Measurements from ENCODE around the gene GID8. TPM values are rescaled to one million over a fixed set of nuclear protein-coding genes. Genes with fewer than 3 reads are reported as not detected.

Gene GID8
- total and polyA plus RNA-seq, 2 donors (not counting 3 experiments of a cell fraction or from before 2014, with no cell fraction given): 25.3 to 34.6 TPM

GRCh38 chr20:62959101-62959971 is 21.4 kb downstream of the GID8 start:
- no peaks in the 10 kb centered on the region for H3K9me1 ChIP-seq (replicated peaks; ENCODE audit: control insufficient read depth, extremely low read depth, insufficient read depth, low read length)
- H3K36me3 ChIP-seq (ENCODE audit: control insufficient read depth in 2 of 2, extremely low read depth in 1 of 2, insufficient read depth in 2 of 2, low read length in 2 of 2): peaks cover 3% of the 10 kb centered on the region in 2 experiments
- ChIA-PET POLR2A (no interaction called here), CTCF (no interaction called here)
- H3K27ac ChIP-seq (ENCODE audit: insufficient read depth, low read depth, low read length): no peak overlapping the region
- no peaks in the 10 kb centered on the region for H3K9me3 ChIP-seq (replicated peaks; ENCODE audit: control insufficient read depth, insufficient read depth, low read length)
- no peaks in the 10 kb centered on the region for H3K27me3 ChIP-seq (ENCODE audit: control insufficient read depth in 2 of 2, insufficient read depth in 2 of 2, low read length in 2 of 2)
- no peak overlapping the region for H3K4me2 ChIP-seq (ENCODE audit: insufficient read depth, low read length)
- FAIRE-seq (no peak), DNase-seq (ENCODE audit: low read depth, low spot score) (no peak)
- H3K4me3 ChIP-seq (replicated peaks in 1 of 3; ENCODE audit: insufficient read depth in 1 of 3, low read depth in 1 of 3, low read length in 3 of 3): no peak overlapping the region
- no peak for TF ChIP-seq JUN (IDR thresholded peaks at IDR 0.05; ENCODE audit: borderline replicate concordance, insufficient read depth, insufficient read length, low read depth)
- TF ChIP-seq POLR2AphosphoS5 (IDR thresholded peaks at IDR 0.05; ENCODE audit: insufficient read depth, low read depth, low read length): no peak
- TF ChIP-seq FOS (IDR thresholded peaks at IDR 0.05; ENCODE audit: borderline replicate concordance, insufficient read depth, low read length): no peak
- BruUV-seq (replicated peaks): no TSS peak
- intact Hi-C loops (cut with micrococcal nuclease) (no loop called here), dilution Hi-C loops (cut with MboI; ENCODE audit: extremely low pct_ligation_motif_present, low sequenced_read_pairs) (no loop called here)
- peaks cover 4% of the 10 kb centered on the region for H3K4me1 ChIP-seq (ENCODE audit: control insufficient read depth, extremely low read depth, insufficient read depth, low read length)
- no peak overlapping the region for H3K9ac ChIP-seq (replicated peaks; ENCODE audit: extremely low read depth, insufficient read depth, low read length)
- peaks cover 15% of the 10 kb centered on the region for H3K79me2 ChIP-seq (ENCODE audit: control insufficient read depth, insufficient read depth, low read length)
- no peak overlapping the region for H2AFZ ChIP-seq (ENCODE audit: low read depth, low read length)
- no peaks in the 10 kb centered on the region for H4K20me1 ChIP-seq (replicated peaks; ENCODE audit: control insufficient read depth, extremely low read depth, insufficient read depth, low read length)

GRCh38 chr20:62959998-62960436 is 22.1 kb downstream of the GID8 start:
- FAIRE-seq (no peak), DNase-seq (ENCODE audit: low read depth, low spot score) (no peak)
- Histone ChIP-seq H3K9me3 (replicated peaks; ENCODE audit: control insufficient read depth, insufficient read depth, low read length) (no peaks in the 10 kb centered on the region), H3K79me2 (ENCODE audit: control insufficient read depth, insufficient read depth, low read length) (peaks cover 9% of the 10 kb centered on the region), H3K36me3 (ENCODE audit: control insufficient read depth in 2 of 2, extremely low read depth in 1 of 2, insufficient read depth in 2 of 2, low read length in 2 of 2) (peaks cover 3% of the 10 kb centered on the region in 2 experiments), H3K27ac (ENCODE audit: insufficient read depth, low read depth, low read length) (no peak overlapping the region), H3K4me3 (replicated peaks in 1 of 3; ENCODE audit: insufficient read depth in 1 of 3, low read depth in 1 of 3, low read length in 3 of 3) (no peak overlapping the region), H3K4me1 (ENCODE audit: control insufficient read depth, extremely low read depth, insufficient read depth, low read length) (no peaks in the 10 kb centered on the region), H3K27me3 (ENCODE audit: control insufficient read depth in 2 of 2, insufficient read depth in 2 of 2, low read length in 2 of 2) (no peaks in the 10 kb centered on the region), H2AFZ (ENCODE audit: low read depth, low read length) (no peak overlapping the region), H3K9me1 (replicated peaks; ENCODE audit: control insufficient read depth, extremely low read depth, insufficient read depth, low read length) (no peaks in the 10 kb centered on the region), H4K20me1 (replicated peaks; ENCODE audit: control insufficient read depth, extremely low read depth, insufficient read depth, low read length) (no peaks in the 10 kb centered on the region), H3K9ac (replicated peaks; ENCODE audit: extremely low read depth, insufficient read depth, low read length) (no peak overlapping the region), H3K4me2 (ENCODE audit: insufficient read depth, low read length) (no peak overlapping the region)
- ChIA-PET CTCF (no interaction called here), POLR2A (no interaction called here)
- intact Hi-C loops (cut with micrococcal nuclease) (no loop called here), dilution Hi-C loops (cut with MboI; ENCODE audit: extremely low pct_ligation_motif_present, low sequenced_read_pairs) (no loop called here)
- no TSS peak for BruUV-seq (replicated peaks)
- TF ChIP-seq FOS (IDR thresholded peaks at IDR 0.05; ENCODE audit: borderline replicate concordance, insufficient read depth, low read length): no peak
- TF ChIP-seq POLR2AphosphoS5 (IDR thresholded peaks at IDR 0.05; ENCODE audit: insufficient read depth, low read depth, low read length): no peak
- no peak for TF ChIP-seq CTCF (IDR thresholded peaks at IDR 0.05; ENCODE audit: extremely low read depth in 1 of 2, insufficient read depth in 1 of 2, low read depth in 1 of 2, low read length in 2 of 2)
- no peak for TF ChIP-seq MYC (IDR thresholded peaks at IDR 0.05; ENCODE audit: low read depth, low read length)
- no peak for TF ChIP-seq POLR2A (IDR thresholded peaks at IDR 0.05; ENCODE audit: low read depth, low read length)
- no peak for TF ChIP-seq EZH2 (IDR thresholded peaks at IDR 0.05; ENCODE audit: borderline replicate concordance, low read depth, low read length, severe bottlenecking)
- TF ChIP-seq JUN (IDR thresholded peaks at IDR 0.05; ENCODE audit: borderline replicate concordance, insufficient read depth, insufficient read length, low read depth): no peak
- TF ChIP-seq MAX (IDR thresholded peaks at IDR 0.05; ENCODE audit: insufficient read depth, insufficient read length): no peak
- no peak for TF ChIP-seq GATA2 (IDR thresholded peaks at IDR 0.05; ENCODE audit: insufficient read depth, insufficient read length, low read depth, low read length)
